D721Med (cell line): Measurements from ENCODE around the gene MYB.

Experiments used
- DNase-seq: peaks from one replicate; pipeline ENCODE4 v3.0.0; 2011; ENCODE audit warnings: low spot score; ENCODE audit not compliant: insufficient read length
- FAIRE-seq: peaks from 2 replicates; lab custom pipeline; 2011; peaks lifted over from hg19 to GRCh38; lab: Jason Lieb, UNC
- TF ChIP-seq, protein P1 (sequence below): IDR thresholded peaks from 2 replicates; pipeline ENCODE4 v1.5.1; 2012; ENCODE audit warnings: mild to moderate bottlenecking, control low read depth; ENCODE audit not compliant: insufficient read depth; ENCODE audit errors: missing control alignments

The MYB gene

DNA sequence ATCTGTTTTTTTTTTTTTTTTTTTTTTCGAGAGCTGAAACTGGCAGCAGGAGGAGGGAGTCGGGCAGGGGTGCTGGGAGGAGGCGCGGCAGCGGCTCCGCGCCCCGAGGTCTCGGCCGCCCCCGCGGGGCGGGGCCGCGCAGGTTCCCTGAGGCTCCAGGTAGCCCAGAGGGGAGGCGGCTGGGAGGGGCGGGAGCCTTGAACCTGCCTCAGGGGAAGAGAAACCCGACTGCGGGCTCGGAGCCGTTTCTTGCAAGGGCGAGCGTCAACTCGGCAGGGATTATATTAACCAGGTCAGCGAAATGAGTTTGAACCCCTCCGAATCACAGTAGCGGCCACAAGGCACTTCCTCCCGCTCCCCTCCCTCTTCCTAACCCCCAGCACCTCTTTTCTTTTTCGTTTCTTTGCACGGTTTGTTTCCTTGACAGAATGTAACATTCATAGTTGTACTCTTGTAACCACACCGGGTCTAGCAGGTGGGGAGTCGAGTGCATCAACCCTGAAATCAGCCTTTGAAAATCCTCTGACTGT, 2.0 kb downstream of the MYB start:
- TF ChIP-seq, protein P1, sequence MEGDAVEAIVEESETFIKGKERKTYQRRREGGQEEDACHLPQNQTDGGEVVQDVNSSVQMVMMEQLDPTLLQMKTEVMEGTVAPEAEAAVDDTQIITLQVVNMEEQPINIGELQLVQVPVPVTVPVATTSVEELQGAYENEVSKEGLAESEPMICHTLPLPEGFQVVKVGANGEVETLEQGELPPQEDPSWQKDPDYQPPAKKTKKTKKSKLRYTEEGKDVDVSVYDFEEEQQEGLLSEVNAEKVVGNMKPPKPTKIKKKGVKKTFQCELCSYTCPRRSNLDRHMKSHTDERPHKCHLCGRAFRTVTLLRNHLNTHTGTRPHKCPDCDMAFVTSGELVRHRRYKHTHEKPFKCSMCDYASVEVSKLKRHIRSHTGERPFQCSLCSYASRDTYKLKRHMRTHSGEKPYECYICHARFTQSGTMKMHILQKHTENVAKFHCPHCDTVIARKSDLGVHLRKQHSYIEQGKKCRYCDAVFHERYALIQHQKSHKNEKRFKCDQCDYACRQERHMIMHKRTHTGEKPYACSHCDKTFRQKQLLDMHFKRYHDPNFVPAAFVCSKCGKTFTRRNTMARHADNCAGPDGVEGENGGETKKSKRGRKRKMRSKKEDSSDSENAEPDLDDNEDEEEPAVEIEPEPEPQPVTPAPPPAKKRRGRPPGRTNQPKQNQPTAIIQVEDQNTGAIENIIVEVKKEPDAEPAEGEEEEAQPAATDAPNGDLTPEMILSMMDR = no peak
- FAIRE-seq (no peak), DNase-seq (no peak)

DNA sequence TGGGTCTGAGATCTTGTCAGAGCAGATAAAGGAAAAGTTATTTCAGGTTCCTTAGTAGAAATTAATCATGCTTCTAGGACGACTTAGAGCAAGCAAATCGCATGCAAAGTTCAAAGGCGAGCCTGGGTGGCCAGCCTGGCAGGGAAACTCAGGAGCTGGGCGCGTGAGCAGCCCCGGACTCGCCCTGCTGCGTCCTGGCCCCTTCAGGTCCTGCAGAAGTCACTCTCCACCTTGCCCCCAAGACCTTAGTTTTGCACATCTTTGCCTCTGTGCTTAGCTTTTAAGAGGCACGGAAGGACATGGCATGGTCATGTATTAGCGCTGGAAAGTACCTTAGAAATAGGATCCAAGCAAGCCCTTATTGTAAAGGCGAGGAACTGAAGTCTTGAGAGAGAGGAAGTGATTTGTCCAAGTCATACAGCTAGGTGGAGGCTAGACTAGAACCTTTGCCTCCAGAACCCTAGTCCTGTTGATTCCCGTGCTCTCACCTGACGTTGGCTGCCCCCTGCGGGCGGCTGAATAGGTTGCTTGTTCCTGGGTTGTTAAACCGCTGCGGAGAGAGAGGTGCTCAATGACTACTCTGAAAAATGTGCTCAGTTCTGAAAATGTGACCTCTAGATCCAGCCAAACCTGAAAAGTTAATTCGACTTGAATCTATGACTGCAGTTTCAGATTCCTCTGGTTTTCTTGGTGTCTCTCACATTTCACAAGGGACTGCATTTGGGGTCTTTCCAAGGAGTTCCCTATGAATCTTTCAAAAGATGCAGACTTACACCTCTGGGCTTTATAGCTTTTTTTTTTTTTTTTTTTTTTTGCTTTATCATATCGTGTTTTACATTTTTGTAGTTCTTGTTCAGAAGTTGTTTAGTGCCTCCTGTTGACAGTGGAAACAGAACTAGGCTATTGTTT, 2.7 kb downstream of the MYB start:
- TF ChIP-seq, protein P1 = peak; percentile 43
- DNase-seq (no peak), FAIRE-seq (no peak)

DNA sequence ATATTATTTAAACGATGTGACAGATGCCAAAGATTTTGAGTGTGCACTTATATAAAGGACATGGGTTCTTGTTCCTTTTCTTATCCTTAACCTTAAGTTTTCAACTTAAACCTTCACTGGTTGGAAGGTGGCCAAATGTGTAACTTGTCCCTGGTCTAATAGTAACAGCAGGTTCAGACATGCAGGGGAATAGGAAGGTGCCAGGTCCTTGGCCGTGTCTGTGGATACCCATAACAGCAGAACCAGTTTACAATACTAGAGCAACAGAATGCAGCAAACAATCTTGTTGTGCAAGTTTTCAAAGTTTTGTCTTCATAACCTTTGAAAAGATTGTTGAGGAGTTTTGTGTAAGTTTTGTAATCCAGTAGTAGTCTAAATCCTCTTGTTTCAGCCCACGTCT, 4.4 kb downstream of the MYB start:
- FAIRE-seq = no peak
- TF ChIP-seq, protein P1 = no peak
- DNase-seq = no peak

DNA sequence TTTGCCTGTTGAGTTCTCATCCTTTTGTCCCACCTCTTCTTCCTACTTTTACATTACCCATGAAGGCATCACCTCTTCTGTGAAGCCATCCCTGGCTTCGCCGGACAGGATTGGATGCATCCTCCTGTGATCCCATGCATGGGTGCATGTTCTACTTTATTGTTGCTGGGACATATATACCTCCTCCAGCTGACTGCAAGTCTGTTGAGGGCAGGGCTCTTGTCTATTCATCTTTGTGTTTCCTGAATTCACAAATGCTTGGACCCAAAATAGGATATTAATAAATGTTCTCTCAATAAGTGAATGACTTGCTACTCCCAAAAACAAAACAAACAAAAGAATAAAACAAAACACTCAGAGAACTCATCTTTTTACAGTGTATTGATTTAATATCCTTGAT, 5.1 kb downstream of the MYB start:
- no peak for FAIRE-seq
- TF ChIP-seq, protein P1 = no peak

DNA sequence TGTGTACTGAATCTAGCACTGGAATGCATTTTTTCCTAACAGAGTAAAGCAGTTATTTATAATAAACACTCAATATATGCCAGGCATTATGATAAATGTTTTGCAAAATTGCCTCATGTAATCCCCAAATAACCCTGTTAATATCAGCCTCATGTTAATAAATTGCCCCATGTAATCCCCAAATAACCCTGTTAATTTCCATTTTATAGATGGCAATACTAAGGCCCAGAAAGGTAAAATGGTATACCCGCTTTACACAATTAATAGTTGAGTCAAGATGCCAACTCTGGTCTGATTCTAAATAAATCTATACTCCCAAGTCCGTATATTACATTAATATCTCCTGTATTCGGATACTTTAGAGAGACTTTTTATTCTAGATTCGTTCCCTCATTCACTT, 6.3 kb downstream of the MYB start:
- no peak for FAIRE-seq
- no peak for DNase-seq
- TF ChIP-seq, protein P1 = no peak

More for the DNA sequence above, 5.1 kb downstream of the MYB start:
- no peak for DNase-seq

DNA sequence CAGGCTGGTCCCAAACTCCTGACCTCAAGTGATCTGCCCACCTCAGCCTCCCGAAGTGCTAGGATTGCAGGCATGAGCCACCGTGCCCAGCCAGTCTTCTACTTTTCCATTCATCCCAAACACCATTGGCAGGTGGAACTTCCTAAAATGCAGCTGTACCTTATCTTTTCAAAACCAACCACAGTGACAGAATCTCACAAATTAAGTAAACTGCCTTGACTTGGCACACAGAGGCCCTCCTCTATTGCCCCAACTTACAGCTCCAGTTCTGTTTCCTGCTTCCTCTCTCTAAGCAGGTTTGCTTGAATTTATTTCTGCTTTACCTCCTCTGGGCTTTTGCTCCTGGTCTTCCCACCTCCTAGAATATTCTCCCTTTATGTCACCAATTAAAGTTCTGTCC, 7.6 kb downstream of the MYB start:
- no peak for DNase-seq
- TF ChIP-seq, protein P1 = no peak
- FAIRE-seq = no peak

DNA sequence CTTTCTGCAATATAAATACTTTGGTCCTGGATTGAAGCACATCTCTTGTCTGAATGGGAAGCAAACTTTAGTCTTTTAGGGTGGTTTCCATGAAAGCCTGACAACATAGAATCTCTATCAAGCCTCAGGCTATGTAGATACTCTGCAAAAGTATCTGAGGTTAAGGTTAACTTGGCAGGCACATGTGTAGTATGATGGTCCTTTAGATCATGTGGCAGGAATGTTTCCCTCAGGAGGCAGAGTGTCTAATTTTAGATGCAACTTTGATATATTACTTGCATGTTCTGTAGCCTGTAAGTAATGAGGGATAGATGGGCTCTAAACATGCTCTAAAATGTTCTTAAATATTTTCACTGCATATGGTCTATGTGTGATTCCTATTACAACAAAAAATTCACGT, 8.2 kb downstream of the MYB start:
- FAIRE-seq = no peak
- TF ChIP-seq, protein P1 = no peak
- no peak for DNase-seq
